ENCODE data around the gene OSBPL2.

Gene OSBPL2

DNA sequence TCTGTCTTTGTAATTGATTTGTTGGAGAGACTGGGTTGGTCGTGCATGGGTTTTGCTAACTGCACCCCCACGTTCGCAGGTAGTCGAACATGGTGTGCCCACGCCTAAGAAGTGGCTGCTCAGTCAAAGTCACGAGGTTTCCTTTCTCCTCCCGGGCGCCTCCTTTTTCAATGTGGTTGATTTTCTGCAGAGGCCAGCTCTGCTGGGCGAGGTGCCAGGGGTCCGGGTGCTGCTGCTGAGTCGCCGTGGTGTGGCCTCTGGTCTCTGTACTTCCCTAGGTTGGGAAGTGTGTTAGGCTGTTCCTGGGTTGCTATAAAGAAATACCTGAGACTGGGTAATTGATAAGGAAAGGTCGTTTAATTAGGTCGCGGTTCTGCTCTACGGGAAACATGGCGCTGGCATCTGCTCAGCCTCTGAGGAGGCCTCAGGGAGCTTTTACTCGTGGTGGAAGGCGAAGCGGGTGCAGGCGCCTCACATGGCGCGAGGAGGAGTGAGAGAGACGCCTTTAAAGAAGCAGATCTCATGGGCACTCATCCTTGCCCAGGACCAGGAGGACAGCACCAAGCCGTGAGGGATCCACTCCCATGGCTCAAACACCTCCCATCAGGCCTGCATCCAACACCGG, 14.1 kb downstream of the OSBPL2 start:
- in situ Hi-C loops (cut with HindIII; ENCODE audit: low sequenced_read_pairs) = no loop called here
- TF ChIP-seq, protein P1, sequence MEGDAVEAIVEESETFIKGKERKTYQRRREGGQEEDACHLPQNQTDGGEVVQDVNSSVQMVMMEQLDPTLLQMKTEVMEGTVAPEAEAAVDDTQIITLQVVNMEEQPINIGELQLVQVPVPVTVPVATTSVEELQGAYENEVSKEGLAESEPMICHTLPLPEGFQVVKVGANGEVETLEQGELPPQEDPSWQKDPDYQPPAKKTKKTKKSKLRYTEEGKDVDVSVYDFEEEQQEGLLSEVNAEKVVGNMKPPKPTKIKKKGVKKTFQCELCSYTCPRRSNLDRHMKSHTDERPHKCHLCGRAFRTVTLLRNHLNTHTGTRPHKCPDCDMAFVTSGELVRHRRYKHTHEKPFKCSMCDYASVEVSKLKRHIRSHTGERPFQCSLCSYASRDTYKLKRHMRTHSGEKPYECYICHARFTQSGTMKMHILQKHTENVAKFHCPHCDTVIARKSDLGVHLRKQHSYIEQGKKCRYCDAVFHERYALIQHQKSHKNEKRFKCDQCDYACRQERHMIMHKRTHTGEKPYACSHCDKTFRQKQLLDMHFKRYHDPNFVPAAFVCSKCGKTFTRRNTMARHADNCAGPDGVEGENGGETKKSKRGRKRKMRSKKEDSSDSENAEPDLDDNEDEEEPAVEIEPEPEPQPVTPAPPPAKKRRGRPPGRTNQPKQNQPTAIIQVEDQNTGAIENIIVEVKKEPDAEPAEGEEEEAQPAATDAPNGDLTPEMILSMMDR (IDR thresholded peaks at IDR 0.05; ENCODE audit: low read depth, low read length) = no peak
- peak; percentile 12 for DNase-seq (ENCODE audit: low read depth, low spot score)
- no peak overlapping the region for H3K4me3 ChIP-seq (ENCODE audit: low read depth, low read length)

DNA sequence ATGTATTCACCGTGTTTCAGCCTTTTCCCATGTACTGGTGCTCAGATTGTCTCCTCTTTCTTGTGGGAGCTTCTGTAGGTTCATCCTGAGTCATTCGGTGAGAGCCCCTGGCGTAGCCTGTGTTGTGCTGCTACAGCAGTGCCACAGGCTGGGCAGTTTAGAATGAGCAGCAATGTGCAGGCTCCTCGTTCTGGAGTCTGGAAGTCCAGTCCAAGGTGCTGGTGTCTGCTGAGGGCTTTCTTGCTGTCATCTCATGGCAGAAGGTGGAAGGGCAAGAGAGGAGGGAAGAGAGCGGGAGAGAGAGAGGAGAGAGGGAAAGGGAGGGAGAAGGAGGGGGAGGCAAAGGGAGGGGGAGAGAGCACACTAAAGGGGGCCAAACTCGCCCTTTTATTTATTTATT, 15.1 kb downstream of the OSBPL2 start:
- in situ Hi-C loops (cut with HindIII; ENCODE audit: low sequenced_read_pairs) = no loop called here
- DNase-seq (ENCODE audit: low read depth, low spot score) = no peak
- TF ChIP-seq, protein P1 (IDR thresholded peaks at IDR 0.05; ENCODE audit: low read depth, low read length) = no peak
- no peak overlapping the region for H3K4me3 ChIP-seq (ENCODE audit: low read depth, low read length)

DNA sequence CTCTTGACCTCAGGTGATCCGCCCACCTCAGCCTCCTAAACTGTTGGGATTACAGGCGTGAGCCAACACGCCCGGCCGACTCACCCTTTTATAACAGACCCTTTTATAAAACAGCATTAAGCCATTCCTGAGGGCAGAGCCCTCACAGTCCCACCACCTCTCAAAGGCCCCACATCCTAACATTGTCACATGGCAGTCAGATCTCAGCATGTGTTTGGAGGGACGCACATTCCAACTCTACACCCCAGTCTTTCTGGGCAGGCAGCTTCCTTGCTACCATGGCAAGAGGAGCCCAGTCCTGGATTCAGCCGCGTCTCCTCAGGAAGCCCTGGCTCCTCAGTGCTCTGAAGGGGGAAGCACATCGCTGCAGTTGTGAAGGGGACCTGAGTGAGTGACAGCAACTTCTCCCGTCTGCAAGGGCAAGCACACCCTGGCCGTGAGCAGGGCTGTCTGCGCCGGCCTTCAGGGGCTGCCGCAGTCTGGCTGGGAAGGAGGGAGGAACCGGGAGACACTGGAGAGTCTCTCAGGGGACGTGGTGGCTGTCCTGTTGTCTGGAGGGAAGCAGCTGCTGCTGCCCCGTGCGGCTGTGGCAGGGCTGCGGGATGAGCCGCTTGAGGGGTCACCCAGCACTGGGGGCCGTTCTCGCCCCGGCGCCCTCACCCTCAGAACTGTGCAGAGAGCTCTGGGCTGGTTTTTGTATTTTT, 15.9 kb downstream of the OSBPL2 start:
- in situ Hi-C loops (cut with HindIII; ENCODE audit: low sequenced_read_pairs) = no loop called here
- no peak overlapping the region for H3K4me3 ChIP-seq (ENCODE audit: low read depth, low read length)
- TF ChIP-seq, protein P1 (IDR thresholded peaks at IDR 0.05; ENCODE audit: low read depth, low read length) = no peak
- DNase-seq (ENCODE audit: low read depth, low spot score) = no peak

DNA sequence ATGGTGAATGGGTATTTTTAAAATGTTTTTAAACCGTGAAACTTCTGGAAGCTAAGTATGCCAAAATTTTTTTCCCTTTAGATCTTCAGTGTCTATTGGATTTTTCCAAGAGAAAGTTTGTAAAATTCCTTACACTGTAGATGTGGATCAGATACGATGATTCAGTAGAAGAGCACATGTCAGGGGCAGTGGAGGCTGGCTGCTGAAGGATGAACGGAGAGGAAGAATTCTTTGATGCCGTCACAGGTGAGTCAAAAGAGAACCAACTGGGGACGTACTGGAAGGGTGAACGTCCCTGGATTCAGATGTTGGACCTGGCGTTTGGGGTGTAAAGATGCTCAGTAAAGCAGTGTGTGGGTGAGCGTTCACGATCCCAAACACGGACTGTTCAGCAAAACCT, 17.7 kb downstream of the OSBPL2 start:
- TF ChIP-seq, protein P1 (IDR thresholded peaks at IDR 0.05; ENCODE audit: low read depth, low read length) = no peak
- DNase-seq (ENCODE audit: low read depth, low spot score) = no peak
- in situ Hi-C loops (cut with HindIII; ENCODE audit: low sequenced_read_pairs) = no loop called here
- H3K4me3 ChIP-seq (ENCODE audit: low read depth, low read length) = no peak overlapping the region

DNA sequence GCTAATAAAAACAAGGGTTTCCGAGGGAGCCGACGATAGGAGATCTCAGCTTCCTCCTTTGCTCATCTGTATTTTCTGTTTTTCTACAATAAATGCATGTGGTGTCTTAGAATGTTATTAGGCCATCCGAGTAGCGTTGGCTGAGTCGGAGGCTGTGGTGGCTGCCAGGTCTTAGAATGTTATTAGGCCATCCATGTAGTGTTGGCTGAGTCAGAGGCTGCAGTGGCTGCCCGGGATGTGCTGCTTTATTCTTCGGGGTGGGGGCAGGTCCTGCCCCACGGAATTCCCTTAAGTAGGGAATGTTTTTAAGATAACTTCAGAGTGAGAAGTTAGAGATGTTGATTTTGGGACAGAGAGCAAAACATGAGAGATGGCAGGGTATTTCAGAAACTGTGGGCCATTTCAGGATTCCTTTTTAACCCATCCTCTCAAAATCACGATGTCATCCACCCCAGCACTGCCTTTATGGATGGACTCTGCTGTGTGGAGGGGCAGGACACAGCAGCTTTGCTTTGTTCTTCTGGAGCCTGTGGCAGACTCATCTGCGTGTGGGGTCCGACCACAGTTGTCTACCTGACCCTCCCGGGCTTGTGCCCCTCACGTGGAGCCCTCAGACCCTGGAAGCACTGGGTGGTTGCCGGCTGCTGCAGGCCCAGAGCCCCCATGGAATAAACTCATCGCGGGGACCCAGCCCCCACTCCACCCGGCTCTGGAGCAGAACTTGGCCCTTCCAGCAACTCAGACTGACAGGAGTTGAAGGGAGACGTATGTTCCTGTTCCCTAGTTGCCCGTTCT, 20.4 kb downstream of the OSBPL2 start:
- TF ChIP-seq, protein P1 (IDR thresholded peaks at IDR 0.05; ENCODE audit: low read depth, low read length) = no peak
- no peak overlapping the region for H3K4me3 ChIP-seq (ENCODE audit: low read depth, low read length)
- in situ Hi-C loops (cut with HindIII; ENCODE audit: low sequenced_read_pairs) = no loop called here
- peak; percentile 74 for DNase-seq (ENCODE audit: low read depth, low spot score)

DNA sequence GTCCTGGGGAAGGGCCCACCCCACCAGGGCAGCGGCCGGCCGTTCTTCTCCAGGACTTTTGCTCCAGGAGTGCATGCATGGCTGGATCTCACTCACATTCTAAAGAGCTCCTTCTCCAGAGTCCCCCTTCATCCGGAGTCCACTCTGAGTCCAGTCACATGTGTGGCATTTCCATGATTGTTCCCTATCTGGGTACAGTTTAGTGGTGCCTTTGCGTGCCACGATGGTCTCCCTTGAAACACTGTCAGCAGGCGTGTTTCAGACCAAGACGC, 20.9 kb downstream of the OSBPL2 start:
- TF ChIP-seq, protein P1 (IDR thresholded peaks at IDR 0.05; ENCODE audit: low read depth, low read length) = no peak
- no peak overlapping the region for H3K4me3 ChIP-seq (ENCODE audit: low read depth, low read length)
- DNase-seq (ENCODE audit: low read depth, low spot score) = no peak
- in situ Hi-C loops (cut with HindIII; ENCODE audit: low sequenced_read_pairs) = no loop called here

Measured in astrocyte of the spinal cord (primary cell).